Measurements from ENCODE around the gene APEH. TPM values are rescaled to one million over a fixed set of nuclear protein-coding genes. Genes with fewer than 3 reads are reported as not detected.

APEH gene
- total and polyA plus RNA-seq, 10 of the 15 experiments (the other 5 are each of a cell fraction or from before 2014, with no cell fraction given), result 74.4 to 214 (median 131) TPM

DNA sequence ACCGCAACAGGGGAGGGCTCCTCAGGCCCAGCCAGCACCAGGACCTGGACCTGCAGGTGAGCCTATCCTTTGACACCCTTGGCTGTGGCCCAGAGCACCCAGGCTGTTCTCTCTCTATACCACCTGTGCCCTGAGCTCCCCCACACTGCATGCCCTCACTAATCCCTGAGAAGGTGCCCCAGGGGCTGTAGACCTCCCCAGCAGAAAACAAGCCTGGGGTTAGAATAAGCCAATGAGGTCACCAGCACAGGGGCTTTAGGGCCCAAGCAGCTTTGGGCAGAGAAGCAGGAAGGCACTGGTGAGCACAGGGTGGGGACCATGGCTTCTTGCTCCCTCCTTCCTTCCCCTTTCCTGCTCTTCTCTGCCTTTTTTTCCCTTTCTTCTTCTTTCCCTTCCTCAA is 10.3 kb upstream of the APEH start (continued):
- TF ChIP-seq, protein P1, sequence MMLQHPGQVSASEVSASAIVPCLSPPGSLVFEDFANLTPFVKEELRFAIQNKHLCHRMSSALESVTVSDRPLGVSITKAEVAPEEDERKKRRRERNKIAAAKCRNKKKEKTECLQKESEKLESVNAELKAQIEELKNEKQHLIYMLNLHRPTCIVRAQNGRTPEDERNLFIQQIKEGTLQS (IDR thresholded peaks at IDR 0.05; ENCODE audit: borderline replicate concordance, extremely low read depth, low read depth, low read length), result no peak
- TF ChIP-seq MLLT1 (IDR thresholded peaks at IDR 0.05) (no peak), EZH2 (IDR thresholded peaks at IDR 0.05; ENCODE audit: borderline replicate concordance, control insufficient read depth, low read depth, low read length) (no peak)

- no peak overlapping the region for H2AFZ ChIP-seq (ENCODE audit: control insufficient read depth, low read depth, low read length)
- no peak overlapping the region for H3K4me2 ChIP-seq (ENCODE audit: control insufficient read depth, insufficient read depth)
- no peaks in the 10 kb centered on the region for H3K36me3 ChIP-seq (ENCODE audit: control insufficient read depth in 2 of 2, insufficient read depth in 2 of 2, low read length in 1 of 2)
- no peaks in the 10 kb centered on the region for H3K27me3 ChIP-seq (replicated peaks in 1 of 2; ENCODE audit: control insufficient read depth in 2 of 2, insufficient read depth in 2 of 2, low read length in 1 of 2)
- BruUV-seq (replicated peaks), result no TSS peak
- ChIA-PET RAD21 (ENCODE audit: unreplicated experiment) (interaction anchor here (1.0 kb wide), 1 partner anchor 125 kb away, joined by 5 read pairs; no protein-coding TSS in a partner anchor), CTCF (interaction anchor here (1.9 kb wide), 1 partner anchor 125 kb away, joined by 8 read pairs; no protein-coding TSS in a partner anchor), SMC1A (ENCODE audit: uncharacterized antibody, unreplicated experiment) (no interaction called here), POLR2A (no interaction called here)
- DNase-seq (ENCODE audit: low read depth, low spot score) (no peak), ATAC-seq (no peak), FAIRE-seq (no peak)
- intact Hi-C loops (cut with micrococcal nuclease; ENCODE audit: unreplicated experiment), result no loop called here
- H3K4me1 ChIP-seq (ENCODE audit: control insufficient read depth, insufficient read depth, low read length), result no peaks in the 10 kb centered on the region
- no peak overlapping the region for H3K9ac ChIP-seq (ENCODE audit: control insufficient read depth, insufficient read depth, low read length)
- H3K79me2 ChIP-seq (ENCODE audit: control insufficient read depth, insufficient read depth, low read length), result no peaks in the 10 kb centered on the region
- no peak overlapping the region for H3K27ac ChIP-seq (ENCODE audit: control insufficient read depth, insufficient read depth)
- no peak overlapping the region for H3K4me3 ChIP-seq
- in situ Hi-C loops (cut with MboI), result no loop called here
- no peak for TF ChIP-seq WRNIP1 (IDR thresholded peaks at IDR 0.05; ENCODE audit: borderline replicate concordance, low read depth, low read length)
- TF ChIP-seq ETV6 (conservative IDR thresholded peaks at IDR 0.05 in 1 of 2, IDR thresholded peaks at IDR 0.05 in 1 of 2; ENCODE audit: borderline replicate concordance in 1 of 2, low read depth in 1 of 2), result no peak
- 57% methylated on average over 11 of the region's 11 CpGs for WGBS (ENCODE audit: insufficient coverage, insufficient replicate concordance, low lambda C conversion rate, missing lambda C conversion rate)
- no peaks in the 10 kb centered on the region for H4K20me1 ChIP-seq (ENCODE audit: control insufficient read depth, insufficient read depth)
- H3K9me3 ChIP-seq (replicated peaks; ENCODE audit: control insufficient read depth, insufficient read depth, low read length), result no peaks in the 10 kb centered on the region
Measured at GRCh38 chr3:49664300-49664699, 9.9 kb upstream of the APEH start.

All from GM12878 (cell line).